Neural cell (in vitro differentiated cells): ENCODE measurements around the gene TTC32. TPM values are rescaled to one million over a fixed set of nuclear protein-coding genes. Genes with fewer than 3 reads are reported as not detected.

ENCODE experiments used
- H2AFZ ChIP-seq: fragments of 200-600, 300-800 bp; sonication (generic), shearing (Covaris generic); 2 replicates; pipeline ENCODE4 v1.6.0; 2014; ENCODE audit warnings: low read depth, mild to moderate bottlenecking, antibody characterized with exemption, low read length, moderate library complexity
- H3F3A ChIP-seq: fragments of 200-600 bp; shearing (Covaris generic); 2 replicates; pipeline ENCODE4 v1.6.1; 2016; ENCODE audit warnings: mild to moderate bottlenecking, moderate library complexity, mixed read lengths, antibody characterized with exemption, low read length; ENCODE audit not compliant: insufficient read depth, poor library complexity, severe bottlenecking
- H3K27ac ChIP-seq: fragments of 200-600, 300-800 bp; sonication (generic), shearing (Covaris generic); 2 replicates; pipeline ENCODE4 v1.5.1; 2014; ENCODE audit warnings: mild to moderate bottlenecking, low read length, moderate library complexity
- H3K27me3 ChIP-seq: fragments of 300-800, 200-600 bp; sonication (generic), shearing (Covaris generic); 2 replicates; pipeline ENCODE4 v1.6.0; 2014; ENCODE audit warnings: mild to moderate bottlenecking, low read depth, low read length, moderate library complexity; ENCODE audit not compliant: insufficient read depth
- H3K36me3 ChIP-seq: fragments of 300-800, 200-600 bp; sonication (generic), shearing (Covaris generic); 2 replicates; pipeline ENCODE4 v1.5.1; 2014; ENCODE audit warnings: mild to moderate bottlenecking, antibody characterized with exemption, low read length, moderate library complexity; ENCODE audit not compliant: insufficient read depth
- H3K4me2 ChIP-seq: fragments of 300-800, 200-600 bp; sonication (generic), shearing (Covaris generic); 2 replicates; pipeline ENCODE4 v1.6.0; 2014; ENCODE audit warnings: mild to moderate bottlenecking, low read length
- H3K4me3 ChIP-seq: fragments of 300-800, 200-600 bp; sonication (generic), shearing (Covaris generic); 2 replicates; pipeline ENCODE4 v1.5.1; 2014; ENCODE audit warnings: mild to moderate bottlenecking, low read length, moderate library complexity
- H3K79me2 ChIP-seq: fragments of 200-600 bp; shearing (Covaris generic); replicated peaks from 2 replicates; pipeline ENCODE4 v1.6.0; 2014; ENCODE audit warnings: mild to moderate bottlenecking, low read length, moderate library complexity; ENCODE audit not compliant: insufficient read depth
- H3K9ac ChIP-seq: fragments of 300-800, 200-600 bp; sonication (generic), shearing (Covaris generic); 2 replicates; pipeline ENCODE4 v1.6.1; 2016; ENCODE audit warnings: mild to moderate bottlenecking, low read length, mixed read lengths
- H3K9me2 ChIP-seq: fragments of 200-600 bp; shearing (Covaris generic); 2 replicates; pipeline ENCODE4 v1.6.1; 2016; ENCODE audit warnings: mild to moderate bottlenecking, low read length, mixed read lengths; ENCODE audit not compliant: insufficient read depth
- H3K9me3 ChIP-seq: fragments of 200-600, 300-800 bp; sonication (generic), shearing (Covaris generic); 2 replicates; pipeline ENCODE4 v1.6.1; 2016; ENCODE audit warnings: mild to moderate bottlenecking, mixed run types, low read length, moderate library complexity, mixed read lengths
- H4K20me1 ChIP-seq: fragments of 200-600 bp; shearing (Covaris generic); 2 replicates; pipeline ENCODE4 v1.6.1; 2016; ENCODE audit warnings: mild to moderate bottlenecking, mixed run types; ENCODE audit not compliant: insufficient read depth
- EP300 ChIP-seq: fragments of 450-650 bp; conservative IDR thresholded peaks from 2 replicates; pipeline ENCODE4 v1.6.1; 2014; ENCODE audit warnings: antibody characterized with exemption, mild to moderate bottlenecking, moderate library complexity; ENCODE audit not compliant: poor library complexity, severe bottlenecking
- EZH2 ChIP-seq: fragments of 200-600, 300-800 bp; shearing (Covaris generic), sonication (generic); IDR thresholded peaks from 2 replicates; pipeline ENCODE4 v1.6.1; 2014; ENCODE audit warnings: antibody characterized with exemption, low read length, borderline replicate concordance, mild to moderate bottlenecking; ENCODE audit not compliant: insufficient read depth, poor library complexity, severe bottlenecking
- MXI1 ChIP-seq: fragments of 450-650 bp; conservative IDR thresholded peaks from 2 replicates; pipeline ENCODE4 v1.6.1; 2014; ENCODE audit warnings: antibody characterized with exemption, mild to moderate bottlenecking; ENCODE audit not compliant: poor library complexity, severe bottlenecking
- POLR2AphosphoS5 ChIP-seq: IDR thresholded peaks from 2 replicates; pipeline ENCODE4 v1.6.1; 2012
- RAD21 ChIP-seq: fragments of 450-650 bp; conservative IDR thresholded peaks from 2 replicates; pipeline ENCODE4 v1.6.1; 2014; ENCODE audit warnings: antibody characterized with exemption, mild to moderate bottlenecking, moderate library complexity
- REST ChIP-seq: IDR thresholded peaks from 2 replicates; pipeline ENCODE4 v1.6.1; 2012; ENCODE audit warnings: borderline replicate concordance
- SMC3 ChIP-seq: fragments of 450-650 bp; conservative IDR thresholded peaks from 2 replicates; pipeline ENCODE4 v1.6.1; 2014; ENCODE audit warnings: antibody characterized with exemption, mild to moderate bottlenecking, moderate library complexity; ENCODE audit not compliant: poor library complexity
- TAF1 ChIP-seq: IDR thresholded peaks from 2 replicates; pipeline ENCODE4 v1.6.1; 2012; ENCODE audit warnings: low read depth
- polyA plus RNA-seq: library from polyadenylated mRNA; depleted of rRNA; stranded (reverse); fragments of >200 nt; gene quantifications from 2 replicates; pipeline ENCODE4 v1.2.3, GENCODE V29; 2014
- TF ChIP-seq, protein P1 (sequence below): fragments of 450-650 bp; IDR thresholded peaks from 2 replicates; pipeline ENCODE4 v1.5.1; 2014; ENCODE audit warnings: antibody characterized with exemption, mild to moderate bottlenecking, moderate library complexity; ENCODE audit not compliant: poor library complexity, severe bottlenecking

Gene TTC32
- polyA plus RNA-seq, 1 donor from 2014 or later: 106 TPM

GRCh38 chr2:19872302-19872701, 29.5 kb downstream of the TTC32 start:
- no peaks in the 10 kb centered on the region for H3F3A ChIP-seq
- H2AFZ ChIP-seq: no peak overlapping the region
- no peaks in the 10 kb centered on the region for H4K20me1 ChIP-seq
- no peaks in the 10 kb centered on the region for H3K9me3 ChIP-seq
- no peaks in the 10 kb centered on the region for H3K9me2 ChIP-seq
- H3K27me3 ChIP-seq: peaks cover 8% of the 10 kb centered on the region
- H3K79me2 ChIP-seq: no peaks in the 10 kb centered on the region
- H3K4me2 ChIP-seq: no peak overlapping the region
- no peaks in the 10 kb centered on the region for H3K36me3 ChIP-seq
- no peak overlapping the region for H3K4me3 ChIP-seq
- no peak overlapping the region for H3K27ac ChIP-seq
- H3K9ac ChIP-seq: no peak overlapping the region
- TF ChIP-seq RAD21: no peak
- TF ChIP-seq REST: no peak
- no peak for TF ChIP-seq EZH2
- no peak for TF ChIP-seq EP300
- no peak for TF ChIP-seq MXI1
- TF ChIP-seq, protein P1, sequence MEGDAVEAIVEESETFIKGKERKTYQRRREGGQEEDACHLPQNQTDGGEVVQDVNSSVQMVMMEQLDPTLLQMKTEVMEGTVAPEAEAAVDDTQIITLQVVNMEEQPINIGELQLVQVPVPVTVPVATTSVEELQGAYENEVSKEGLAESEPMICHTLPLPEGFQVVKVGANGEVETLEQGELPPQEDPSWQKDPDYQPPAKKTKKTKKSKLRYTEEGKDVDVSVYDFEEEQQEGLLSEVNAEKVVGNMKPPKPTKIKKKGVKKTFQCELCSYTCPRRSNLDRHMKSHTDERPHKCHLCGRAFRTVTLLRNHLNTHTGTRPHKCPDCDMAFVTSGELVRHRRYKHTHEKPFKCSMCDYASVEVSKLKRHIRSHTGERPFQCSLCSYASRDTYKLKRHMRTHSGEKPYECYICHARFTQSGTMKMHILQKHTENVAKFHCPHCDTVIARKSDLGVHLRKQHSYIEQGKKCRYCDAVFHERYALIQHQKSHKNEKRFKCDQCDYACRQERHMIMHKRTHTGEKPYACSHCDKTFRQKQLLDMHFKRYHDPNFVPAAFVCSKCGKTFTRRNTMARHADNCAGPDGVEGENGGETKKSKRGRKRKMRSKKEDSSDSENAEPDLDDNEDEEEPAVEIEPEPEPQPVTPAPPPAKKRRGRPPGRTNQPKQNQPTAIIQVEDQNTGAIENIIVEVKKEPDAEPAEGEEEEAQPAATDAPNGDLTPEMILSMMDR: no peak
- TF ChIP-seq POLR2AphosphoS5: no peak
- no peak for TF ChIP-seq TAF1
- TF ChIP-seq SMC3: no peak

GRCh38 chr2:19871836-19872235, 29.9 kb downstream of the TTC32 start:
- Histone ChIP-seq H3K36me3 (no peaks in the 10 kb centered on the region), H3K27me3 (peaks cover 8% of the 10 kb centered on the region), H3K9ac (no peak overlapping the region), H2AFZ (no peak overlapping the region), H4K20me1 (no peaks in the 10 kb centered on the region), H3K27ac (no peak overlapping the region), H3F3A (no peaks in the 10 kb centered on the region), H3K9me2 (no peaks in the 10 kb centered on the region), H3K4me2 (no peak overlapping the region), H3K79me2 (no peaks in the 10 kb centered on the region), H3K9me3 (no peaks in the 10 kb centered on the region), H3K4me3 (no peak overlapping the region)
- TF ChIP-seq EZH2 (no peak), SMC3 (no peak), RAD21 (no peak)

GRCh38 chr2:19870792-19871191, 31.0 kb downstream of the TTC32 start:
- Histone ChIP-seq H3K4me3 (no peak overlapping the region), H3K79me2 (no peaks in the 10 kb centered on the region), H3K4me2 (no peak overlapping the region)

More at GRCh38 chr2:19870792-19871191, 31.0 kb downstream of the TTC32 start:
- no peak overlapping the region for H3K27ac ChIP-seq
- no peak for TF ChIP-seq SMC3
- no peak for TF ChIP-seq RAD21
- no peak for TF ChIP-seq MXI1
- TF ChIP-seq, protein P1: no peak
- TF ChIP-seq POLR2AphosphoS5: no peak
- TF ChIP-seq TAF1: no peak
- TF ChIP-seq REST: no peak
- TF ChIP-seq EZH2: no peak
- no peak for TF ChIP-seq EP300
- no peak overlapping the region for H3K9ac ChIP-seq
- H3K27me3 ChIP-seq: peaks cover 8% of the 10 kb centered on the region
- no peaks in the 10 kb centered on the region for H3K36me3 ChIP-seq
- H3F3A ChIP-seq: no peaks in the 10 kb centered on the region
- no peak overlapping the region for H2AFZ ChIP-seq
- no peaks in the 10 kb centered on the region for H4K20me1 ChIP-seq
- no peaks in the 10 kb centered on the region for H3K9me3 ChIP-seq
- H3K9me2 ChIP-seq: no peaks in the 10 kb centered on the region
